HepG2 (cell line): ENCODE data around the gene WNK2. TPM values are rescaled to one million over a fixed set of nuclear protein-coding genes. Genes with fewer than 3 reads are reported as not detected.

Experiments
- FIP1L1 ChIP-seq: fragments of 200-400 bp; formaldehyde crosslinking; IDR thresholded peaks from 2 replicates; pipeline ENCODE4 v1.6.1; 2018; ENCODE audit warnings: low read depth, mild to moderate bottlenecking, low read length, moderate library complexity, borderline replicate concordance; ENCODE audit not compliant: insufficient read depth
- HDAC1 ChIP-seq: sonication (generic); formaldehyde crosslinking; IDR thresholded peaks from 2 replicates; pipeline ENCODE4 v1.5.1; 2020; ENCODE audit warnings: mild to moderate bottlenecking, missing genetic modification reagents
- HOXA3 ChIP-seq: sonication (generic); formaldehyde crosslinking; IDR thresholded peaks from 2 replicates; pipeline ENCODE4 v1.5.0; 2020; ENCODE audit warnings: missing genetic modification reagents
- KAT2B ChIP-seq: fragments of 150-350 bp; IDR thresholded peaks from 2 replicates; pipeline ENCODE4 v1.6.1; 2014; ENCODE audit warnings: low read depth, low read length, borderline replicate concordance
- KDM4B ChIP-seq: sonication (generic); formaldehyde crosslinking; IDR thresholded peaks from 2 replicates; pipeline ENCODE4 v1.4.0; 2020; ENCODE audit warnings: missing genetic modification reagents
- KLF15 ChIP-seq: sonication (generic); formaldehyde crosslinking; IDR thresholded peaks from 2 replicates; pipeline ENCODE4 v1.8.1; 2023; ENCODE audit warnings: borderline replicate concordance, mild to moderate bottlenecking, inconsistent platforms, missing genetic modification reagents, mixed read lengths
- MED8 ChIP-seq: sonication (generic); formaldehyde crosslinking; IDR thresholded peaks from 2 replicates; pipeline ENCODE4 v1.8.1; 2023; ENCODE audit warnings: mild to moderate bottlenecking, missing genetic modification reagents; ENCODE audit not compliant: insufficient replicate concordance
- MXD4 ChIP-seq: IDR thresholded peaks from 2 replicates; pipeline ENCODE4 v1.6.1; 2016; ENCODE audit warnings: mild to moderate bottlenecking, missing biosample characterization, missing genetic modification reagents
- NBN ChIP-seq: fragments of 450-650 bp; conservative IDR thresholded peaks from 2 replicates; pipeline ENCODE4 v1.6.1; 2017
- NCOA5 ChIP-seq: sonication (generic); formaldehyde crosslinking; IDR thresholded peaks from 2 replicates; pipeline ENCODE4 v1.4.0; 2020; ENCODE audit warnings: missing genetic modification reagents
- NFIB ChIP-seq: sonication (generic); formaldehyde crosslinking; IDR thresholded peaks from 2 replicates; pipeline ENCODE4 v1.9.0; 2021; ENCODE audit warnings: missing genetic modification reagents, mild to moderate bottlenecking, borderline replicate concordance
- RARA ChIP-seq: IDR thresholded peaks from 2 replicates; pipeline ENCODE4 v1.6.1; 2016; ENCODE audit warnings: missing genetic modification reagents, missing compliant biosample characterization
- REL ChIP-seq: sonication (generic); formaldehyde crosslinking; conservative IDR thresholded peaks from 2 replicates; pipeline ENCODE4 v1.8.0; 2022; ENCODE audit warnings: mild to moderate bottlenecking, missing genetic modification reagents, moderate library complexity
- SALL1 ChIP-seq: sonication (generic); formaldehyde crosslinking; IDR thresholded peaks from 2 replicates; pipeline ENCODE4 v1.8.0; 2022; ENCODE audit warnings: mild to moderate bottlenecking, missing genetic modification reagents
- SMARCE1 ChIP-seq: fragments of 450-650 bp; IDR thresholded peaks from 2 replicates; pipeline ENCODE4 v1.6.1; 2017; ENCODE audit warnings: borderline replicate concordance
- SMYD3 ChIP-seq: sonication (generic); formaldehyde crosslinking; IDR thresholded peaks from 2 replicates; pipeline ENCODE4 v1.8.1; 2023; ENCODE audit warnings: mild to moderate bottlenecking, missing genetic modification reagents
- ZNF547 ChIP-seq: sonication (generic); formaldehyde crosslinking; IDR thresholded peaks from 2 replicates; pipeline ENCODE4 v1.5.1; 2020; ENCODE audit warnings: mild to moderate bottlenecking, missing genetic modification reagents
- ZNF556 ChIP-seq: sonication (generic); formaldehyde crosslinking; IDR thresholded peaks from 2 replicates; pipeline ENCODE4 v1.4.0; 2020; ENCODE audit warnings: mild to moderate bottlenecking, missing genetic modification reagents, borderline replicate concordance
- ZNF629 ChIP-seq: sonication (generic); formaldehyde crosslinking; conservative IDR thresholded peaks from 2 replicates; pipeline ENCODE4 v1.5.0; 2020; ENCODE audit warnings: missing genetic modification reagents
- polyA plus RNA-seq, 8 experiments: library from polyadenylated mRNA; depleted of rRNA in 3 of 8; stranded (reverse) in 7 of 8; unstranded in 1 of 8; fragments of >200 nt; fragmentation: Illumina TruSeq in 4 of 8; extraction: Trizol in 4 of 8; gene quantifications; 2 replicates each; pipeline versions ENCODE4 v1.2.1 to v1.2.3, GENCODE V29; 2011 to 2016; ENCODE audit warnings: low read depth in 4 of 8, missing spikeins in 1 of 8, mixed read lengths in 1 of 8; ENCODE audit not compliant: insufficient read depth in 1 of 8
- total RNA-seq, 5 experiments: library from RNA; depleted of rRNA; stranded (reverse); fragments of >200 nt; fragmentation: Illumina TruSeq; extraction: Trizol; gene quantifications; 2 replicates each; pipeline ENCODE4 v1.2.3, GENCODE V29; 2016; ENCODE audit warnings: low read depth in 1 of 5
- TF ChIP-seq, protein P1 (sequence below): sonication (generic); formaldehyde crosslinking; IDR thresholded peaks from 2 replicates; pipeline ENCODE4 v1.5.1; 2020; ENCODE audit warnings: missing genetic modification reagents, mild to moderate bottlenecking, borderline replicate concordance
- TF ChIP-seq, protein P2 (sequence below): sonication (generic); formaldehyde crosslinking; IDR thresholded peaks from 2 replicates; pipeline ENCODE4 v1.5.1; 2020; ENCODE audit warnings: mild to moderate bottlenecking, missing genetic modification reagents
- TF ChIP-seq, protein P3 (sequence below), 2 experiments: sonication (generic) in 1 of 2; formaldehyde crosslinking in 1 of 2; IDR thresholded peaks; 2 replicates each; pipeline versions ENCODE4 v1.5.1 to v1.6.1; 2011 to 2020; ENCODE audit warnings: borderline replicate concordance in 1 of 2, low read depth in 1 of 2, low read length in 1 of 2, mild to moderate bottlenecking in 1 of 2, missing genetic modification reagents in 1 of 2, moderate library complexity in 1 of 2

The WNK2 gene
- total and polyA plus RNA-seq, 2 of the 13 experiments (the other 11 are each of a cell fraction or from before 2014, with no cell fraction given) = 10.5 to 12.0 TPM

DNA sequence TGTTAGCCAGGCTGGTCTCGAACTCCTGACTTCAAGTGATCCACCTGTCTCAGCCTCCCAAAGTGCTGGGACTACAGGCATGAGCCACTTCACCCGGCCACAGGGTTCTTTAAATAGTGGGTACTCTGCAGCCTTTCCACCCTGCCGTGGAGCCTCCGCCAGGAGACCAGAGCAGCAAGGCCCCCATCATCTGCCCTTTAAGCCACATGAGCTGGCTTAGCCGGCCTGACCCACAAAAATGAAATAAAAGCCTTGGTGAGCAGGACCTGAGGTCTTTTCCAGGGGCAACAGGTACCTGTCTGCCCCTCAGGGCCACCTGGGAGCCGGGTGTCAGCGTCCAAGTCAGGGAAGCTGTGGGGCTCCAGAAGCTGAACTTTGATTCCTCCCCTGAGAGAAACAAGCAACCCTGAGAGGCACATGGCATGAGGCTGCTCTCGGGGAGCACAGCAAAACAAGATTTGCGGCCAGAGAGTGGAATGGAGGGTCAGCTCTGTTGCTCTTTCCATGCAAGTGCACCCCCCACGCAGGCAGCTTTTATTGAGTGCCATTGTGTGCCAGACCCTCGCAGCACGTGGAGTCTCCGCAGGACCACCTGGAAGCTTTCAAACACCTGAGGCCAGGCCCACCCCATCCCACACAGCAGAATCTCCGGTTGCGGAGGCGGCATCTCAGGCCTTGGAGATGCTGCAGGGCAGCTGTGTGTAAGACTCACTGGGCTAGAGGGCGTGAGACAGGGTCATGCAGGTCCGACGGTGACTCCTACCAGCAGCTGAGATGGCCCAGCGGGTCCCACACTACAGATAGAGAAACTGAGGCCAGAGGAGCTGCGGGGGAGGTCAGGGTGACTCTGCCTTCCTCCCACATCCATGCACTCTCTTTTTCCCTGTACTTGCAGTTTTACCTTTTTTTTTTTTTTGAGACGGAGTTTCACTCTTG, 4.8 kb upstream of the WNK2 start (continued):
- TF ChIP-seq, protein P1, sequence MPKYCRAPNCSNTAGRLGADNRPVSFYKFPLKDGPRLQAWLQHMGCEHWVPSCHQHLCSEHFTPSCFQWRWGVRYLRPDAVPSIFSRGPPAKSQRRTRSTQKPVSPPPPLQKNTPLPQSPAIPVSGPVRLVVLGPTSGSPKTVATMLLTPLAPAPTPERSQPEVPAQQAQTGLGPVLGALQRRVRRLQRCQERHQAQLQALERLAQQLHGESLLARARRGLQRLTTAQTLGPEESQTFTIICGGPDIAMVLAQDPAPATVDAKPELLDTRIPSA = no peak
- TF ChIP-seq NCOA5 = no peak
- peak; percentile 19; the same call in 1 of the 2 replicates for TF ChIP-seq SALL1 (CRISPR knock-in tag)
- TF ChIP-seq ZNF629 = 0 out of 2 replicates have a peak, but pooled peaks have one; percentile 42
- TF ChIP-seq KAT2B = no peak
- 0 out of 2 replicates have a peak, but pooled peaks have one; percentile 24 for TF ChIP-seq RARA (CRISPR knock-in tag)
- no peak for TF ChIP-seq FIP1L1
- TF ChIP-seq HOXA3 (CRISPR knock-in tag) = no peak
- no peak for TF ChIP-seq KLF15 (CRISPR knock-in tag)
- TF ChIP-seq MXD4 (CRISPR knock-in tag) = 0 out of 2 replicates have a peak, but pooled peaks have one; percentile 34
- no peak for TF ChIP-seq MED8 (CRISPR knock-in tag)
- no peak for TF ChIP-seq SMARCE1
- no peak for TF ChIP-seq NFIB (CRISPR knock-in tag)
- no peak for TF ChIP-seq REL
- TF ChIP-seq, protein P2, sequence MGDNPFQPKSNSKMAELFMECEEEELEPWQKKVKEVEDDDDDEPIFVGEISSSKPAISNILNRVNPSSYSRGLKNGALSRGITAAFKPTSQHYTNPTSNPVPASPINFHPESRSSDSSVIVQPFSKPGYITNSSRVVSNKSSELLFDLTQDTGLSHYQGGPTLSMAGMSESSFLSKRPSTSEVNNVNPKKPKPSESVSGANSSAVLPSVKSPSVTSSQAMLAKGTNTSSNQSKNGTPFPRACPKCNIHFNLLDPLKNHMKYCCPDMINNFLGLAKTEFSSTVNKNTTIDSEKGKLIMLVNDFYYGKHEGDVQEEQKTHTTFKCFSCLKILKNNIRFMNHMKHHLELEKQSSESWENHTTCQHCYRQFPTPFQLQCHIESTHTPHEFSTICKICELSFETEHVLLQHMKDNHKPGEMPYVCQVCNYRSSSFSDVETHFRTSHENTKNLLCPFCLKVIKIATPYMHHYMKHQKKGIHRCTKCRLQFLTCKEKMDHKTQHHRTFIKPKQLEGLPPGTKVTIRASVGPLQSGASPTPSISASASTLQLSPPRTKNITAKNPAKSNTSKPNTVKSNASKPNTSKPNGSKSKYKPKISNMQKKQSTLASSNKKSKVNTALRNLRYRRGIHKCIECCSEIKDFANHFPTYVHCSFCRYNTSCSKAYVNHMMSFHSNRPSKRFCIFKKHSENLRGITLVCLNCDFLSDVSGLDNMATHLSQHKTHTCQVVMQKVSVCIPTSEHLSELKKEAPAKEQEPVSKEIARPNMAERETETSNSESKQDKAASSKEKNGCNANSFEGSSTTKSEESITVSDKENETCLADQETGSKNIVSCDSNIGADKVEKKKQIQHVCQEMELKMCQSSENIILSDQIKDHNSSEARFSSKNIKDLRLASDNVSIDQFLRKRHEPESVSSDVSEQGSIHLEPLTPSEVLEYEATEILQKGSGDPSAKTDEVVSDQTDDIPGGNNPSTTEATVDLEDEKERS (CRISPR knock-in tag) = no peak
- TF ChIP-seq NBN = no peak
- TF ChIP-seq ZNF547 (CRISPR knock-in tag) = no peak
- TF ChIP-seq ZNF556 (CRISPR knock-in tag) = 0 out of 2 replicates have a peak, but pooled peaks have one; percentile 41
- no peak for TF ChIP-seq SMYD3
- TF ChIP-seq, protein P3, sequence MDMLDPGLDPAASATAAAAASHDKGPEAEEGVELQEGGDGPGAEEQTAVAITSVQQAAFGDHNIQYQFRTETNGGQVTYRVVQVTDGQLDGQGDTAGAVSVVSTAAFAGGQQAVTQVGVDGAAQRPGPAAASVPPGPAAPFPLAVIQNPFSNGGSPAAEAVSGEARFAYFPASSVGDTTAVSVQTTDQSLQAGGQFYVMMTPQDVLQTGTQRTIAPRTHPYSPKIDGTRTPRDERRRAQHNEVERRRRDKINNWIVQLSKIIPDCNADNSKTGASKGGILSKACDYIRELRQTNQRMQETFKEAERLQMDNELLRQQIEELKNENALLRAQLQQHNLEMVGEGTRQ (IDR thresholded peaks at IDR 0.05; ENCODE audit: low read depth, low read length) = no peak
- TF ChIP-seq, protein P3 (CRISPR knock-in tag; IDR thresholded peaks at IDR 0.05; ENCODE audit: borderline replicate concordance) = no peak
- peak; percentile 55; the same call in 1 of the 2 replicates for TF ChIP-seq HDAC1 (CRISPR knock-in tag)
- no peak for TF ChIP-seq KDM4B
